BE2C (cell line): Measurements from ENCODE around the gene REPS2.

Source experiments
- DNase-seq: peaks from one replicate; pipeline ENCODE4 v3.0.0-alpha.2; 2020
- H3K27me3 ChIP-seq: fragments of 250-450 bp; sonication (Bioruptor Pico); 2 replicates; pipeline ENCODE4 v1.5.1; 2020; ENCODE audit warnings: mild to moderate bottlenecking
- H3K36me3 ChIP-seq: fragments of 250-450 bp; sonication (Bioruptor Pico); 2 replicates; pipeline ENCODE4 v1.5.1; 2020; ENCODE audit warnings: mild to moderate bottlenecking
- H3K4me1 ChIP-seq: fragments of 250-450 bp; sonication (Bioruptor Pico); 2 replicates; pipeline ENCODE4 v1.5.1; 2020
- H3K4me3 ChIP-seq: 2 replicates; pipeline ENCODE4 v1.5.1; 2011; ENCODE audit warnings: low read depth, low read length
- H3K9me3 ChIP-seq: fragments of 250-450 bp; sonication (Bioruptor Pico); 2 replicates; pipeline ENCODE4 v1.5.1; 2020
- TF ChIP-seq, protein P1 (sequence below): IDR thresholded peaks from 2 replicates; pipeline ENCODE4 v1.5.1; 2012; ENCODE audit warnings: mild to moderate bottlenecking, low read depth, low read length

Gene REPS2

DNA sequence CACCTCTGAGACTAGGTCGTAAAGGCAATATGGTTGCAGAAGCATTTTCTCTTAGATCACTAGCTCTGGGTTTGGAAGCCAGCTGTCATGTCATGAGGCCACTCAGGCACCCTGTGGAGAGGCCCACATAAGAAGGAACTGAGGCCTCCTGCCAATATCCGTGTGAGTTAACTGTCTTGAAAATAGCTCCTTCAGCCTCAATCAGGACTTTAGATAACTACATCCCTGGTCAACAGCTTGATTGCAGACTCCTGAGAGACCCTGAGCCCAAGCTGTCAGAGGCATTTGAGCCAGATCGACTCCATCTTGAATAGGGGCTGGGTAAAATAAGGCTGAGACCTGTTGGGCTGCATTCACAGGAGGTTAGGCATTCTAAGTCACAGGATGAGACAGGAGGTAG is 15.1 kb upstream of the REPS2 start:
- Histone ChIP-seq H3K36me3 (no peaks in the 10 kb centered on the region), H3K9me3 (no peaks in the 10 kb centered on the region), H3K27me3 (no peaks in the 10 kb centered on the region), H3K4me3 (no peak overlapping the region), H3K4me1 (no peaks in the 10 kb centered on the region)
- TF ChIP-seq, protein P1, sequence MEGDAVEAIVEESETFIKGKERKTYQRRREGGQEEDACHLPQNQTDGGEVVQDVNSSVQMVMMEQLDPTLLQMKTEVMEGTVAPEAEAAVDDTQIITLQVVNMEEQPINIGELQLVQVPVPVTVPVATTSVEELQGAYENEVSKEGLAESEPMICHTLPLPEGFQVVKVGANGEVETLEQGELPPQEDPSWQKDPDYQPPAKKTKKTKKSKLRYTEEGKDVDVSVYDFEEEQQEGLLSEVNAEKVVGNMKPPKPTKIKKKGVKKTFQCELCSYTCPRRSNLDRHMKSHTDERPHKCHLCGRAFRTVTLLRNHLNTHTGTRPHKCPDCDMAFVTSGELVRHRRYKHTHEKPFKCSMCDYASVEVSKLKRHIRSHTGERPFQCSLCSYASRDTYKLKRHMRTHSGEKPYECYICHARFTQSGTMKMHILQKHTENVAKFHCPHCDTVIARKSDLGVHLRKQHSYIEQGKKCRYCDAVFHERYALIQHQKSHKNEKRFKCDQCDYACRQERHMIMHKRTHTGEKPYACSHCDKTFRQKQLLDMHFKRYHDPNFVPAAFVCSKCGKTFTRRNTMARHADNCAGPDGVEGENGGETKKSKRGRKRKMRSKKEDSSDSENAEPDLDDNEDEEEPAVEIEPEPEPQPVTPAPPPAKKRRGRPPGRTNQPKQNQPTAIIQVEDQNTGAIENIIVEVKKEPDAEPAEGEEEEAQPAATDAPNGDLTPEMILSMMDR, result no peak
- no peak for DNase-seq

- TF ChIP-seq, protein P1, result no peak
These were observed 14.4 kb upstream of the REPS2 start for GRCh38 chrX:16931855-16932575.

GRCh38 chrX:16934185-16934584 is 12.3 kb upstream of the REPS2 start:
- Histone ChIP-seq H3K27me3 (no peaks in the 10 kb centered on the region), H3K9me3 (no peaks in the 10 kb centered on the region), H3K4me3 (no peak overlapping the region), H3K4me1 (no peaks in the 10 kb centered on the region), H3K36me3 (no peaks in the 10 kb centered on the region)
- no peak for DNase-seq
- TF ChIP-seq, protein P1, result no peak

More at GRCh38 chrX:16931855-16932575, 14.4 kb upstream of the REPS2 start:
- Histone ChIP-seq H3K4me1 (no peaks in the 10 kb centered on the region), H3K9me3 (no peaks in the 10 kb centered on the region), H3K27me3 (no peaks in the 10 kb centered on the region), H3K36me3 (no peaks in the 10 kb centered on the region), H3K4me3 (no peak overlapping the region)
- DNase-seq, result no peak

DNA sequence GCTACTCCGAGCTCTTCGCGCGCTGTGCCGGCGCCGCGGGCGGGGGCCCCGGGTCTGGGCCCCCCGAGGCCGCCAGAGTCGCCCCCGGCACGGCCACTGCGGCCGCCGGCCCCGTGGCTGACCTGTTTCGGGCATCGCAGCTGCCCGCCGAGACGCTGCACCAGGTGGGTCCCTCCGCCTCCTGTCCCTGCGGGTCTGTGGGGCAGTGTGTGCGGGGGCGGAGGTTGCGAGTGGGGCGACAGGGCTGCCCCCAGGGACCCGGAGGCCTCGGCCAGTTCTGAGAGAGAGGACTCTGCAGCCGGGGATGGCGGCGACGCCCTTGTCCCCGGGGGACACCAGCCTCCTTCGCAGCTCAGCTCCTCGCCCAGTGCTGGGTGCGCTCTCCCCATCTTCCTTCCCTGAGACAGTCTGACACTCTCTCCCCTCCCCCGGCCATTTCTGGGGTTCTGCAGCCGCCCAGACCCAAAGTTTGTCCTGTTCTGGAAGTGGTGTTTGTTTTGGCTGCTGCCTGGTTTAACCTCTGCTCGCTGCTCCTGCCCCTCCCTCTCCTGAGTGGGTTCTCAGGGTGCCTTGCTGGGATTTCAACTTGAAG is 609 bp downstream of the REPS2 start:
- Histone ChIP-seq H3K9me3 (no peaks in the 10 kb centered on the region), H3K36me3 (no peaks in the 10 kb centered on the region), H3K27me3 (peaks cover 11% of the 10 kb centered on the region), H3K4me1 (no peaks in the 10 kb centered on the region), H3K4me3 (peak overlapping the region; percentile 44)
- no peak for DNase-seq
- TF ChIP-seq, protein P1, result no peak

DNA sequence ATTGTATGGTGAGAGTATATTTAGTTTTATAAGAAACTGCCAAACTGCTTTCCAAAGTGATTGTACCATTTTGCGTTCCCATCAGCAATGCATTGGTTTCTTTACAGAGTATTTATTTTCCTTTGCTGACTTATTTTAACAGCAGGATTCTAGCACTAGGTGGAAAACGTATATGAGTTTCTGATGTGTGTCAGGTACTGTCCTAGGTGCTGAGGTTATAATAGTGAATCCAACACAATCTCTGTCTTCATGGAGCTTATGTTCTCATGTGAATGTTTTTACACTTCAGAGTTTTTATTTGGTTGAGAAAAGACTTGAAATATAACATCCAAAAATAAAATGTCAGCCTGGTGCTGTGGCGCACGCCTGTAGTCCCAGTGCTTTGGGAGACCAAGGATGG is 4.0 kb downstream of the REPS2 start:
- peaks cover 11% of the 10 kb centered on the region for H3K27me3 ChIP-seq
- TF ChIP-seq, protein P1, result no peak

GRCh38 chrX:16953606-16954211 is 7.3 kb downstream of the REPS2 start:
- Histone ChIP-seq H3K36me3 (no peaks in the 10 kb centered on the region), H3K4me1 (no peaks in the 10 kb centered on the region), H3K9me3 (no peaks in the 10 kb centered on the region), H3K27me3 (no peaks in the 10 kb centered on the region), H3K4me3 (no peak overlapping the region)
- TF ChIP-seq, protein P1, result no peak
- no peak for DNase-seq

More for the DNA sequence above, 4.0 kb downstream of the REPS2 start:
- Histone ChIP-seq H3K4me3 (no peak overlapping the region), H3K9me3 (no peaks in the 10 kb centered on the region), H3K36me3 (no peaks in the 10 kb centered on the region), H3K4me1 (no peaks in the 10 kb centered on the region)
- no peak for DNase-seq
